ENCODE measurements around the gene ENOX1.

DNA sequence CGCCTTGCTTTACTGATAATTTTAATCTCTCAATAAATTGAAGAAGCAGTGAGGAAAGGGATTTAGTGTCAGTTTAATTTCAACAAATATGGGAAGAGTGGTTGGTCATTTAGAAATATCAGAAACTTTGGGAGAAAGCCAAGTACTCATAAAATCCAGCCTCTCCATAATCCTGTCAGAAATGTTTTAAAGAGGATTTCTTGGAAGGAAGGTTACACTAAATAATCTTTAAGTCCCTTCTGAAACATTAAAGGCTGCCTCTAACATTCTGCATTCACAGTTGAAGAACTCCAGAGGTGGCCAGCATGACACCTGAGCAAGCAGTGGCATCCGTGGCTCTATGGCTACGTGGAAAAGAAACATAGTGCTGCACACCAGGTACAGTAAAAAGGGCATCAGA, 378.5 kb downstream of the ENOX1 start:
- TF ChIP-seq CTCF (IDR thresholded peaks at IDR 0.05) (no peak), POLR2A (IDR thresholded peaks at IDR 0.05) (no peak)
